Stimulated activated CD8-positive, alpha-beta memory T cell treated with anti-CD3 and anti-CD28 coated beads, Interleukin-12 subunit alpha, Interleukin-12 subunit beta, amount 100 ng/mL, for 24 hours (primary cell): ENCODE measurements around the gene ERP27.

Experiments
- DNase-seq: peaks from one replicate; pipeline ENCODE4 v3.0.0-alpha.2; 2020; ENCODE audit errors: extremely low read depth

ERP27 gene

GRCh38 chr12:14959916-14960496, 21.7 kb upstream of the ERP27 start:
- no peak for DNase-seq

DNA sequence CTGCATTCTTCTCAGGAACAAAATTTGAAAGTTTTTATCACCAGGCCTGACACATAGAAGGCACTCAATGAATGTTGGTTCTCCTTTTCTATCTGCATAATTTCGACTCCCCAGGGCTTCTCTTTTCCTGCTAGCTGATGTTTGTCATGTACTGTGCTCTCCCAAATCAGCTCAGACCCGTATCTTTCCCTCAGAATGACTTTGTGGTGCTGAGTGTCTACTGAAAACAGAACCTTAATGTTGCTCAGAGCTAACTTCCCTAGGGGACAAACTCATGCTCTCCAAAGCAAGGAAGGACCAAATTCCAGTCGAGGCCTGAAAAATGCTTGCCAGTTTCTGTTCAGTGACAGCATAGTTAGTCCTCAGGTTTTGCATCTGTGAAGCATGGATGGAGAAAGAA, 21.1 kb upstream of the ERP27 start:
- DNase-seq: no peak

DNA sequence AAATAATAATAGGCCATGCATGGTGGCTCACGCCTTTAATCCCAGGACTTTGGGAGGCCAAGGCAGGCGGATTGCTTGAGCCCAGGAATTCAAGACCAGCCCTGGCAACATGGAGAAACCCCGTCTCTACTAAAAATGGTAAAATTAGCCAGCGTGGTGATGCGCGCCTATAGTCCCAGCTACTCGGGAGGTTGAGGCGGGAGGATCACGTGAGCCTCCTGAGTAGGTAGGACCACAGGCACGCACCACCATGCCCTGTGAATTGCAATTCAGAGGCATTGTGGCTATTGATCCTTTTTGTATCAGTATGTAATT, 20.7 kb upstream of the ERP27 start:
- DNase-seq: no peak

DNA sequence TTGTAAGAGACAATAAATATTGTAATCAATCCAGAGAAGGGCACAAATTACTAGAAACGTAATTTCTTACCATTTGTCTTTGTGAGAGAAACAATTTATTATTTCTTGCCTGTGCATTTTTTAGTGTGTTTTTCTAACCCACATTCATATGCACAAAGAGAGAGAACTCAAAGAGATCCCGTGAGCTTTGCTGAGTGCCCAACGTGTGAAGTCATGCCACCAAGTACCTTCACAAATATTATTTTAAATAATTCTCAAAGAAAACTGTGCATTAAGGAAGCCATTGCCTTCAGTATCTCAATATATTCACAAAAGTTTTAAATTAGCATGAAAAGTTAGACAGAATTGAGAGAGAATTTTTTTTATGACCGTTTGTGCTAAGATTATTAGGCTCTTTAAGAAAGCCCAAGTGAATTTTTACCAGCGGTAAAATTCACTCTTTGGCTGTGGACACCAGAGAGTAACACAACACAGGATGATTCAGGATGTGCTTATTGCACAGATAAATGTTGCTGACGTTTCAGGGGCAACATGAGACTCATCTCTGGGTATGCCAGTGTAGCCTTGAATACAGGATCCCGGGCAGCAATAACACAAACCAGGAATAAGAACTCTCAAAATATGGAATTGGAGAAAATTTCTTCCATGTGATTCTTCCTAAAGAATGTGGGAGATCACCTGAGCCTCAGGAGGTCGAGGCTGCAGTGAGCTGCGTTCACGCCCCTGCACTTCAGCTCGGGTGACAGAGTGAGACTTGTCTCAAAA, 20.2 kb upstream of the ERP27 start:
- DNase-seq: no peak

GRCh38 chr12:14957551-14958168, 19.3 kb upstream of the ERP27 start:
- no peak for DNase-seq

- DNase-seq: no peak
These were observed 18.6 kb upstream of the ERP27 start for GRCh38 chr12:14956905-14957304.

DNA sequence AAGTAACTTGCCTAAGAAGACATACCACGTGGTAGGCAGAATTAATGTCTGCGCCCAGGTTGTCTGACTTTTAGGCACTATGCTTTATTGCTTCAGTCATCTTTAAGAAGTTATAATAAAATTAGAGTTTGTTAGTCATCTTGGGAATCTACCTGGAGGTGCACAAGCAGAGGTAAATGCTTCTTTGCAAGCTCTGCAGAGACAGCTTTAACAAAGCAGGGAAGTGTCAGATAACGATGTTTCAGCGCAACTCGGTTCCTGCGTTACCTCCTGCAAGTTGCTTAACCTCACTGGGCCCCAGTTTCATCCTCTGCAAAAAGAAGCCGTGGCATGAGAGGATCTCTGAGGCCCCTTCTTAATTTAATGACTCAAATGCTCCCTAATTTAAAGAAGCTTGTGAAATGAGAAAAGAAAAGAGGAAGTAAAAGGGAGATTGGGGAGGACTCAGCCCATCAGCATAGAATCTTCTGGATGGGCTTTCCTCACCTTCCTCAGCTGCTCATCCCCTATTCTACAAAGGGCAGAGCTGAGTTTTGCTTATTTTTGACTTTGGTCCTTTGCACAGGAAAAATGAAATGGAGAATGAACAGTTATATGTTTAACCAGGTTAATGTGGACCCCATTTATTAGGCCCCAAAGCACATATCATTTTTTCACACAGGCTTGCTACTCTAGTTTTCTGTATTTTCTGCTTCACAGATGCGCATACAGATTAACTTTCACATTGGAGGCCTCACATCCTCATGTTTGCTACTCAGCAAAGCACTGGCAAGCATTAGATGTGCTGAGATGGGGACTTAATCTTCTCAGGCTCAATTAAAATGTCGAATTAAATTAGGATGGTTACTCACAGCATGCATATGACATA, 17.9 kb upstream of the ERP27 start:
- no peak for DNase-seq

- no peak for DNase-seq
These were observed 15.9 kb upstream of the ERP27 start for GRCh38 chr12:14954269-14954668.

DNA sequence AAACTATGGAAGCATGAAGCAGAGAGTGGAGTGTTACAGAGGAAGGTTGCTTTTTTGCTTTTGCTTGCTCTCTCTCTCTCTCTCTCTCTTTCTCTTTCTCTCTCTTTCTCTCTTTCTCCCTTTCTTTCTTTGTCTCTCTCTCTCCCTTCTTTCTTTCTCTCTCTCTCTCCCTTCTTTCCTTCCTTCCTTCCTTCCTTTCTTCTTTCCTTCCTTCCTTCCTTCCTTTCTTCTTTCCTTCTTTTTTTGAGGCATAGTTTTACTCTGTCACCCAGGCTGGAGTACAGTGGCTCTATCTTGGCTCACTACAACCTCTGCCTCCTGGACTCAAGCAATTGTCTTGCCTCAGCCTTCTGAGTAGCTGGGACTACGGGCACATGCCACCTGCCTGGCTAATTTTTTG, 15.4 kb upstream of the ERP27 start:
- no peak for DNase-seq

DNA sequence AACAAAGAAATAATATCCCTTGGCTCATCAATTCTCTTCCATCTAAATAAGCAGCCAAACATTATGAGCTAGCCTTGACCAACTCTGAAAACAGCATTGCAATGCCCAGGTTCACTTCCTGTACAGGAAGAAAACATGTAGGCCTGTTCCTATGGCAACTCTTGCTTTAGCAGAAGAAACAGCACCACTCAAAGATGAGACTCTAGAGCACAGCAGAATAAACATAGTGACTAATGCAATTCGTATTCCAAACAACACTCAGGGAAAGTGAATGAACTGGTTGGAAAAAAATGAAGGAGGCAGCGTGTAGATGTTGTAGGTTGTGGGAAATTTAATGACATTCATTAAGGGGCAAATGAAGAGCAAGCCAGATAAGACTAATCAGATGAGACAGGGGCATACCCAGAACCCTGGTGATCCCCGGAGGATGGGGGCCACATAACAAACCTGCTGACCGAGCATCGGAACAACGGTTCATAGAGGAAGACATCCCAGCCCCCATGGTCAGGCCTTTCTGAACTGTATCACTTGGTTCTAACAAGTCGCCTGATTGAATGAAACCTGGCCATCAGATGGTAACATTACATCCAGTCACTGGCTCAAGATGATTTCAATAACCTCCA, 14.1 kb upstream of the ERP27 start:
- DNase-seq: no peak

GRCh38 chr12:14951851-14952250, 13.5 kb upstream of the ERP27 start:
- no peak for DNase-seq

- no peak for DNase-seq
These were observed 12.8 kb upstream of the ERP27 start for GRCh38 chr12:14950982-14951746.

GRCh38 chr12:14950421-14950820, 12.1 kb upstream of the ERP27 start:
- no peak for DNase-seq

GRCh38 chr12:14949631-14950030, 11.3 kb upstream of the ERP27 start:
- no peak for DNase-seq

DNA sequence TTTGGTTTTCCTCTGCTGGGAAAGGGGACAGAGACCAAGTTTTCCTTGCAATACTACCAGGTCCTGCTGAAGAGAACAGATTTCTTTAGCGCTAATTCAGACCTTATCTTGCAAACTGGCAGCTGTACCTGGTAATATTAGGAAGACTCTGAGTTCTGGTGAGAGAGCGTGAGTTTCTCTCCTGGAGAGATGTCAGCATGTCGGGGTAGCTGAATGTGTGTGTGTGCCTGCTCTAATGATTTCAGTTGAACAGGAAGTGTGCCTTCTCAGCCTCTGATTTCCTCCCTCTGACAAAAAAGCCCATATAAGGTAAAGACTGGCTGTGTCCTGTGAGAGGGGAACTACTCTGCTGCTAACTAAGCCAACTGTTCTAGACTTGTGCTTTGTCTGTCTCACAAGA, 10.3 kb upstream of the ERP27 start:
- no peak for DNase-seq

- no peak for DNase-seq
These were observed 8.5 kb upstream of the ERP27 start for GRCh38 chr12:14946861-14947260.

GRCh38 chr12:14946162-14946561, 7.8 kb upstream of the ERP27 start:
- no peak for DNase-seq

- no peak for DNase-seq
These were observed 4.0 kb upstream of the ERP27 start for GRCh38 chr12:14942196-14942931.

DNA sequence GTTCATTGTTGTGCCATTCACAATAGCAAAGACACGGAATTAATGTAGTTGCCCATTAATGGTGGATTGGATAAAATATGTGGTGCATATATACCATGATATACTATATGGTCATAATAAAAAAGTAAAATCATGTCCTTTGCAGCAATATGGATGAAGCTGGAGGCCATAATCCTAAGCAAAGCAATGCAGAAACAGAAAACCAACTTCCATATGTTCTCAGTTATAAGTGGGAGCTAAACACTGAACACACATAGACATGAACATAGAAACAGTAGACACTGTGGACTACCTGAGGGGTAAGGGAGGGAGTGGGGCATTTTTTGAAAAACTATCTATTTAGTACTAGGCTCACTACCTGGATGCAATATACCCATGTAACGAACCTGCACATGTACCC, 3.0 kb upstream of the ERP27 start:
- no peak for DNase-seq

DNA sequence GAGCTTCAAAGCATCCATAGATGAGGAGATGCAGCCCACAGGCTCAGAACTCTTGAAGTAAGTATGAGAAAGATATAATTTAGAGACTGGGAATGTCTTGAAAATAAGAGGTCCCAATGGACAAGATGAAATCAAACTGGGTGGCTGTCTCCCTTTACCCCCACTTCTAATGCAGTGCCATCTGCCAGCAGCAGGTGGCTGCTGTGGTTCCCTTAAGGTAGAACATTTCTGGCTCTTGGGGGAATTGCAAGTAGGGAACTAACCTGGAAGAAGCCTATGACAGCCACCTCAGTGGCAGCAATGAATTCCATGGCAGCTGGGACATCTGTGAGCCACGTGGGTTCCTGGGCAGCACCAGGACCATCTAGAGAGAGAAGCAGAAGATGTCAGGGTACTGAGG, 648 bp downstream of the ERP27 start:
- DNase-seq: no peak

DNA sequence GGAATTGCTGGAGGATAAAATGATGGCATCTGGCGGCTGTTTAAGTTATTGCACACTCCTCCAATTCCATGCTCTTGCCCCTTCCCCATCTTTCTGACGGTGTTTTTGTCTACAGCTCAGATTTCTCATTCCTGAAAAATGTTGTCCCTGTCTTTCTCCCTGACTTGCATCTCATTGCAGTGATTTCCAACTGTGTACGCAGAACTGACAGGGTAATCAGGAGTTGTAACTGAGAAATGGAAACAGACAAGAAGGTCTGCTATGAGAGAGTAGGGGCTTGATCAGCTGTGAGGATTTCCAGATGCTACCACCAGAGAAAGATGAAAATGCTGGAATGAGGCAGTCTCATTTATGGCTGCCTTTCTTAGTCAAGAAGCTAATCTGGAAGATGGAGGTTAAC, 1.3 kb downstream of the ERP27 start:
- no peak for DNase-seq
